CD4-positive, alpha-beta T cell treated with Interleukin-17A for 4 hours (primary cell): Measurements from ENCODE around the gene MAST3.
"Not testable (repeated sequence)": the region's sequence is repeated elsewhere in the genome, so short reads cannot be mapped to it uniquely, and the experiment has no call there.

Source experiments
- DNase-seq: peaks from one replicate; pipeline ENCODE4 v3.0.0-alpha.2; 2020; ENCODE audit warnings: mixed read lengths

The MAST3 gene

DNA sequence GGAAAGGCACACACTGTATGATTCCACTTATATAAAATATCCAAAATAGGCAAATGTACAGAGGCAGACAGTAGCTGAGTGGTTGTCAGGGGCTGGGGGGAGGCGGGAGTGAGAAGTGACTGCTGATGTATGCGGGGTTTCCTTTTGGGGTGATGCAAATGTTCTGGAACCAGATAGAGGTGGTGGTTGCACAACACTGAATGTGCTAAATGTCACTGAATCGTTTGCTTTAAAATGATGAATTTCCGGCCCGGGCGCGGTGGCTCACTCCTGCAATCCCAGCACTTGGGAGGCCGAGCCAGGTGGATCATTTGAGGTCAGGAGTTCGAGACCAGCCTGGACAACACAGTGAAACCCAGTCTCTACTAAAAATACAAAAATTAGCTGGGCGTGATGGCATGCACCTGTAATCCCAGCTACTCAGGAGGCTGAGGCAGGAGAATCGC is 8.5 kb upstream of the MAST3 start:
- DNase-seq, result peak; percentile 71

DNA sequence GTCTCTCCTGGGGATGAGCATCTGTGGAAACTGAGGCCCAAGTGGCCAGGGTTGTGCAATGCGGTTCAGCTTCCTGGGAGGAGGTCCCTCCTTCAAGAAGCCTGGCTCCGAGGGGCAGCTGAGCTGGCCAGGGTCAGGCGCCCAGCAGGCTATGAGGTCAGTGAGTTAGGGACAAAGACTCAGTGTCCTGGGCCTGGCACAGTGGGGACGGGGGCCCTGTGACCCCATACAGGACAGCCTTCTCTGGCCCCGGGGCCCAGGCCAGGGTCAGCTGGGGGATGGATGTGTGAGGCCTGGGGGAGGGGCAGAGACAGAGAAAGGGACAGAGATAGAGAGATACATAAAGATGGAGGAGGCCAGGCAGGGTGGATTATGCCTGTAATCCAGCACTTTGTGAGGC is 7.9 kb upstream of the MAST3 start:
- no peak for DNase-seq

DNA sequence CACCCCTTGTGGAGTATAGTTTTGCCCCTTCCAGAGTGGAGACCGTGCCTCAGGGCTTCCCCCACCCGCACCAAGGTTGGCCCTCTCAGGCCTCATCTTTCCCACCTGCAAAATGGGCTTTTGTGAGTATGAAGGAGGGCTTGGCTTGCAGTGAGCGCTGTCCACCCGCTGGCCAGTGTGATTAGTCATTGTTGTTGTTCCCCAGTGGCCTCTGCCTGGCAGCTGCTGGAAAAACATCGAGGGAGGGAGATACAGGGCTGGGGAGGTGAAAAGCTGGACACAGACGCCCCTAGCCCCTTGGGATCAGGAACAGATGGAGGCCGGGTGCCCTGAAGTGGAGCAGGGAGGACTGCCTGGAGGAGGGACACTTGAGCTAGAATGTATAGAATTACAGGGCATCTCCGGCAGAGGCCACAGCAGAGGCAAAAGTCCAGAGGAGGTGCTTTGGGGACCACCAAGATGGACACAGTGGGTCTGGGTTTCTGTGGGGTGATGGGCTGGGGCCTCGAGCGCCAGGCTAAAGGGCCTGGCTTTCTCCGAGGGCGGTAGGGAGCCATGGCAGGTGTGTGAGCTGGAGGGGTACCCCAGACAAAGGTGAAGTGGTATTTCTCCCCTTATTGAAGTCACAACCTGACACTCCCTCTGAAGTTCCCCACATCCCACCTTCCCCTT is 6.9 kb upstream of the MAST3 start:
- DNase-seq, result no peak

DNA sequence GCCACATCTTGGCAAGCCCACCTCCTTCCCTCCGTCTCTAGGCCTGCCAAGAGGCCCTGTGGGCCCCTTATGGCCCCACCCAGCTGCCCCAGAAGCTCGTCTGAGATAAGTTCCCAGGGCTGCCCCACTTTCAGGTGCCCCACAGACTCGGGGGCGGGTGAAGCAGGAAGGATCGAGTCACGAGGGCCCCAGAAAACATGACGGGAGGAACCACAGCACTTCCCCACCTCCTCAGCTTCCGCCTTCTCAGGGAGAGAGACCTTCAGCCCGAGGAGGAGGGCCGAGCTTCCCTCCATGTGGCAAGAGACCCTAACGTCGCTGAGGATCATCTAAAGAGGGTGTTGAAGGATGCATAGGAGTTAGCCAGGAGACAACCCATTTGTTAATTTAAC is 6.4 kb upstream of the MAST3 start:
- DNase-seq, result peak; percentile 88

DNA sequence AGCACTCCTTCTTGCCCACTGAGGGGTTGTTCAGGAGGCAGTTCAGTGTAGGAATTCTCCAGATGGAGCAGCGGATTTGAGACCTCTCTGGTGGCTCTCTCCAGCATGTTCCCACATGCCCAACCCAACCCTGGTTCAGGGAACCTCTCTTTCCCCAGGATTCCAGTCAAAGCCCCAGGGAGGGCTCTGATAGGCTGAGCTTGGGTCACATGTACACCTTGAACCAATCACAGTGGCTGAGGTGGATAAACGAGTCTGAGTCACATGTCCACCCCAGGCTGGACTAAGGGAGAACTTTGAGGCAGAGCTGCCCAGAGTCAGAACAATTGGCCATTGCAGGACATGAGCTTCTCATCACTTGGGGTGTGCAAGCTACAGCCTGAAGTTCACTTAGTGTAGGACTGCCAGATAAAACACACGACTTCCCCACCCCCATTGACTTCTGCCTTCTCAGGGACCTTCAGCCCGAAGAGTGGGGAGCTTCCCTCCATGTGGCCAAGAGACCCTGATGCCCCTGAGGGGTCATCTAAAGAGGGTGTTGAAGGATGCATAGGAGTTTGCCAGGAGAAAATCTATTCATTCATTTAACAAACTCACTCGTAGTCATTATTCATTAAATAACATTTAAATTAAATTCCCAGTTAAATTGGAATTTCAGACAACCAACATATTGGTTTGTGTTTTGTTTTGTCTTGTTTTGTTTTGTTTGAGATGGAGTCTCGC is 4.0 kb upstream of the MAST3 start:
- no peak for DNase-seq

DNA sequence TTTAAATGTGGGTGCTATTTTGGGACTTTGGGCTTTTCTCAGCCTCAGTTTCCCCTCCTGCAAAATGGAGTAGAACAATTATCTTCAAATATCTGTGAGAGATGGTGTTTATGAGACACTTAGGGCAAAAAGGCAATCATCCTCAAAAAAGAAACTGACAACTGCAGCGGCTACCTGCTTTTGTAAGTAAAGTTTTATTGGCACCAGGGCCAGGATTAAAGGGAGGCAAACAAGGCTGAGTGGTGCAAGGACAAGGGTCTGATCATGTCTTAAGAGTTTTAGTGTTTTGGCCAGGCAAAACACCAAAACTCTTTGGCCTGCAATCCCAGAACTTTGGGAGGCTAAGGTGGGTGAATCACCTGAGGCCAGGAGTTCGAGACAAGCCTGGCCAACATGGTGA is 1.3 kb upstream of the MAST3 start:
- DNase-seq, result no peak

DNA sequence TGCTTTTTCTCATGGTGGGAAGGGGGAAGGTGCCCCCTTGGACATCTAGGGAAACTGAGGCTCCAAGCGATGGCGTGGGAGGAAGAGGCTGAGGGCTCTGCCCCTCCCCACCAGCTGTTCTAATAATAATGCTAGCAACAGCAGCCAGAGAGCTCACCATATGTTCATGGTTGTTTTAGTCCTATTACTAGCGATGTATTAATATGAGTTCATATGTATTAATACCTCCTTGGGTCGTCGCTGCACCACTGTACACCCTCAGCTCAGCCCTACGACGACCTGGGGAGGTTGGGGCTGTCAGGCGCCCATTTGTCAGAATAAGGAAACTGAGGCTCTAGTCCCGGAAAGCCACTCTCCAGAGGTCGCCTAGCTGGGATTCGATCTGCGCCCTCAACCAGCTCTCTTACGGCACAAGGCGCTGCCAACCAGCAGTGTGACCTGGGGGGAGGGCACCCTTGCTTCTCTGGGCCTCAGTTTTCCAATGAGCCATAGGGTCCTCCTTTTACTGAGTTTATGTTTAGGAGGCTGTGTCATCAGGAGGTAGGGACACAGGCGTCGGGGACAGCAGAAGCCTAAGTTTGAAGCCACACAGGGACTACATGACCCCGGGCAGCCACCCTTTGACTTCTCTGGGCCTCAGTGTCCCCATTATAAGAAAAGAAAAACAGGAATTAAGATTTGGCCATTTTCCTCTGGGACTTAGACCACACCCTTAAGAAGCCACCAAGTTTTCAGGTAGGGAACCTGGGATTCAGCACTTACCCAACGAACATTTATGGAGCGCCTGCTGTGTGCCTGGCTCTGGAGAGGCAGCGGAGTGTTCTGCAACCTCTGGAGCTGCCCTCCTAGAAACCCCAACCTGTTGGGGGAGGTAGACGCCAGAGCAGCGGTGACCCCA is 664 bp downstream of the MAST3 start:
- no peak for DNase-seq

DNA sequence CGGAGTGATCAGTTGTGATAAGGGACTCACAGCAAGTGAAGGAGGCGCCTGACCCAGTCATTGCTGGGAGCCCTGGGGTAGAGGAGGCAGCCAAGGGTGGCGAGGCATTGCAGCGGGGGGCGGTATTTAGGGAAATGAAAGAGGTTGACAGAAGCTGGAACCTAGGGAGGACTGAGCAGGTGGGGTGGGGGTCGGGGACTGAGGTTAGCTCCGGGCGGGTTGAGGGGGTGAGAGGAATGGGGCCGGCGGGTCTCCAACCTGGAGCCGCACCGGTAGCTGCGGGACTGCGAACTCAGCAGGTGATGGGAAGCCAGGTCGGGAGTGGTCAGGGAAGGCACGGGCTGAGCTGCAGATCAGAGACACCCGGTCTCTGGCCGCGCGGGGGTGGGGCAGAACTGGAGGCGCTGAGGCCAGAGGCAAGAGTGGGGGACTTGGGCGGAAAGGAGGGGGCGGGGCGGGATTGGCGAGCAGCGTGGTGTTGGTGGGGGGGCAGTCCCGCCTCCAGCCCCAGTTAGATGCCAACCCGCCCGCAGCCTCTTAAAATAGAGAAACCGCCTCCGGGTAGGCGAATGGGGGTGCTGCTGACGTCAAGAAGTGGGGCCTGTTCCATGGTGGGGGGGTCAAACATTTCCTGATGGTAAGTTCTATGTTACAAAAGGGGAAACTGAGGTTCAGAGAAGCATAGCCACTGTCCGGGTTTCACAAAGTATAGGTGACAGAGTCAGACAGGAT is 1.5 kb downstream of the MAST3 start:
- peak; percentile 60 for DNase-seq

DNA sequence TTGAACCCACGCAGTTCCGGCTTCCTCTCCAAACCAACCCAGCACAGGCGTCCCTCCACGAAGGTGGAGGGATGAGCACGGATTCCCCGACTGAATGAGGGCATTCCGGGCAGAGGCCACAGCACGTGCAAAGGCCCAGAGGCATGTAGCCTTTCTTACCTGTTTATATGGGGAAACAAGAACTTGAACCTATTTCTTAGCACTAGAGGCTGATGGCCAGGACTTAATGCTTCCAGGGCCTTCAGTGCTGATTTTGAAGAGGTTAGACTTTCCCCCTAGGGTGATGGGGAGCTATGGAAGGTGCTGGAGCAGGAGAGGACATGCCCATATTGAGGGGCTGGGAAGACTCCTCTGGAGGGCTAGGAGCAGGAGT is 2.0 kb downstream of the MAST3 start:
- no peak for DNase-seq

DNA sequence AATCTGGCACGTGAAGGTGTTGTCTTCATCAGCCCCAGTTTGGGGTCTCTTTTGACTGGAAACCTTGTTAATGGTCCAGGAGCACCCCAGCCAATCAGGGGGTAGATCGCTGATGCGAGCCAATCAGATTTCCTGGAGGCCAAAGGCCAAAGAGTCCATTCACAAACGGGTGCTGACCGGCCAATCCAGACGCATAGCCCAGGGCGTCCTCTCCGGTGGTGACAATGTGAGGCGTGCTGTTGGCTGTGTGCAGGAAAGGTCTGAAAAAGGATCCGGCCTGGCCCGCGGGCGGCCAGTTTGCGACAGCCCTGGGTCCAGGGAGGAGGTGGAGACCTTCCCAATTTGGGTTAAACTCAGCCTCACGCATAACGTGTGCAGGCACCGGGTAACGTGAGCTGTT is 3.1 kb downstream of the MAST3 start:
- no peak for DNase-seq

DNA sequence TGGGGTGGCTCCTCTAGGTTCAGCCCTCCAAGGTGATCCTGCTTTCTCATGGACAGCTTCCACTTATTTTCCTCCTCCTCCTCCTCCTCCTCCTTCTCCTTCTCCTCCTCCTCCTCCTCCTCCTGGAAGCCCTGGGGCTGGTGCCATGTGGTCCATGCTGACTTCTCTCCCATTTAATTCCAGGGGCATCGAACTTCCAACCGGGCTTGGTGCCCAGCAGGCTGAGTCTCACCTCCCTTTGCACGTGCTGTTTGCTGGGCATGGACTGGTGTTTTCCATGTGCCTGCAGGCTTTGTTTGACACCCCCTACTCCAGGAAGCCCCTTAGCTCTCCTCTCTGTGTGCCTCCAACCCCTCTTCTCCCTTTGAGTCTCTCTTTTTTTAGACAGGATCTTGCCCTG is 3.7 kb downstream of the MAST3 start:
- no peak for DNase-seq

DNA sequence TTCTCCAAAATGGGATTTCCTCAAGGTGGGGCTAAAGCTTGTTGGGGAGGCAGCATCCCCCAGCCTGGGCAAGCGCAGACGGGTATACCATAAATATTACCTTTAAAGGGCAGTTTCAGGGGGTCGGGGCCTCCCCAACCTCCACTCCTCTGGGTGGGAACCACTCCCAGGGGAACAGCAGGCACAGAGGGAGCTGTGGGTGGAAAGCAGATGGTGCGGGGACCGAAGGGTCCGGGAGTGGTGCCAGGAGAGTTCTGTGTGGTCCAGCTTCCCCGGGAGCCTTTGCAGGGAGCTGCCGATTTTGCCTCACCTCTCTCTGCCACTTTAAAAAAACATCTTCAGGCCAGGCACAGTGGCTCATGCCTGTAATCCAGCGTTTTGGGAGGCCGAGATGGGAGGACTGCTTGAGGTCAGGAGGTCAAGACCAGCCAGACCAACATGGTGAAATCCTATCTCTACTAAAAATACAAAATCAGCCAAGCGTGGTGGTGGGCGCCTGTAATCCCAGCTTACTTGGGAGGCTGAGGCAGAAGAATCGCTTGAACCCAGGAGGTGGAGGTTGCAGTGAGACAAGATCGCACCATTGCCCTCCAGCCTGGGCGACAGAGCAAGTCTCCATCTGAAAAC is 5.5 kb downstream of the MAST3 start:
- no peak for DNase-seq

DNA sequence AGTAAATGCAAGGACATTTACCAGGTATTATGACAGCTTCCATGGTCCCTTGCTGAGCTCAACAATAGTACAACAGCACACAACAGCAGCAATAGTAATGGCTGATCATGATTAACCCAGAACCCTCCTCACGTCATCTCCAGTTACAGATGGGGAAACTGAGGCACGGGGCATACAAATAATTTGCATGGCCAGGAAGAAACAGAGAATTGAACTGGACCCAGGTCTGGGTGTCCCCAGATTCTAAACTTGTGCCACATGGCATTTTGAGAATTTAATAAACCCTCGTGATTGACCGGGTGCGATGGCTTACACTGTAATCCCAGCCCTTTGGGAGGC is 7.2 kb downstream of the MAST3 start:
- DNase-seq, result no peak

DNA sequence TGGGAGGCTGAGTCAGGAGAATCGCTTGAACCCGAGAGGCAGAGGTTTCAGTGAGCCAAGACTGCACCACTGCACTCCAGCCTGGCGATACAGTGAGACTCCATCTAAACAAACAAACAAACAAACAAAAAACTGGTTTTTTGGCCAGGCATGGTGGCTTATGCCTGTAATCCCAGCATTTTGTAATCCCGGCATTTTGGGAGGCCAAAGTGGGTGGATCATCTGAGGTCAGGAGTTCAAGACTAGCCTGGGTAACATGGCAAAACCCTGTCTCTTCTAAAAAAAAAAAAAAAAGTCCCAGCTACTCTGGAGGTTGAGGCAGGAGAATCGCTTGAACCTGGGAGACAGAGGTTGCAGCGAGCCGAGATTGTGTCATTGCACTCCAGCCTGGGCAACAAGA is 7.7 kb downstream of the MAST3 start:
- not testable (repeated sequence) for DNase-seq

DNA sequence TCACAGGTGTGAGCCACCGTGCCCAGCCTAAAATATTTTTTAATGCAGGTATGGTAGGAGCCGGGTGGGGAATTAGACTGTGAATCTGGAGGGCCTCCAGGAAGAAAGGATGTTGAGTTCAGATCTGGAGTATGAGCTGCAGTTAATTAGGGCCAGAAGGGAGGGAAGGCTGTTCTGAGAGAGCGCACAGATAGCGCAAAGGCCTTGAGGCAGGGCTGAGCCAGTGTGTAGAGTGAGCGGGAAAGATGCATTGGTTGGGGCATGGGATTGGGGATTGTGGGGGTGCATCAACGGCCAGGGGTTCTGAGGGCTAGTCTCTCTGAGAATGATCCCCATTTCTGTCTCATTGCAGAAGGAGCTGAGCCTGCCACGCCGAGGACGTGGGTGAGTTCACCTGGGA is 9.7 kb downstream of the MAST3 start:
- DNase-seq, result no peak

DNA sequence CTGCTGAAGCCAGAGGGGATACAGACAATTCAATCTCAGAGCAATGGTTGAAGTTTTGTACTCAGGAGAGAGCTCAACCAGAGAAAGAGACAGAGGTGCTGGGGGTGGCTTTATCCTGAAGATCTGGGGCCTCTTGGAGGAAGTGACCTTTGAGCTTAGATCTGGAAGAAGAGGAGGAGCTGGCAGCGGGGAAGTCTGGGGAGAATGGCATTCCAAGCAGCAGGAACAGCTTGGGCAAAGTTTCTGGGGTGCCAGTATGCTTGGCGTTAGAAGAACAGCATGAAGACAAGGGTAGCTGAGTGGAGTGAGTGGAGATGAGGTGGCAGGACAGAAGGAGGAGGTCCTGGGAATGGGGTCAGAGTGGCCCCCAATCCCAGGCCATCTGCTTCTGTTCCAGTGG is 11.3 kb downstream of the MAST3 start:
- no peak for DNase-seq

DNA sequence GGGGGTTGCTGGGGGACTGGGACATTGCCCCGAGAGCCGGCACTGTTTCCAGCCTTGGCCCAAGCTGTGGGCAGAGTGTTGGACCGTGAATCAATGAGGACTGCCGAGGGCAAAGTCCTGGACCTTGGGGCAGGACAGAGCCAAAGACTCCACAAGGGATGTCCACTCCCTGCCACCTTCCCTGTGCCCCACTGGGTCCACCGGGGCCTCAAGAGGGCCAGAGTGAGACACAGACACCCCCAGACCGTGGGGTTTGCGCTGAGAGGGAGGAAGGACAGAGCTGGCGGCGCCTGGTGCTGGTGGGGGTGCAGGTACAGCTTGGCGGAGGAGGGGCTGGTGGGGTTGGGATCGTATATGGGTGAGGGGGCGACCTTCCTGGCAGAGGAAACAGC is 11.8 kb downstream of the MAST3 start:
- no peak for DNase-seq

DNA sequence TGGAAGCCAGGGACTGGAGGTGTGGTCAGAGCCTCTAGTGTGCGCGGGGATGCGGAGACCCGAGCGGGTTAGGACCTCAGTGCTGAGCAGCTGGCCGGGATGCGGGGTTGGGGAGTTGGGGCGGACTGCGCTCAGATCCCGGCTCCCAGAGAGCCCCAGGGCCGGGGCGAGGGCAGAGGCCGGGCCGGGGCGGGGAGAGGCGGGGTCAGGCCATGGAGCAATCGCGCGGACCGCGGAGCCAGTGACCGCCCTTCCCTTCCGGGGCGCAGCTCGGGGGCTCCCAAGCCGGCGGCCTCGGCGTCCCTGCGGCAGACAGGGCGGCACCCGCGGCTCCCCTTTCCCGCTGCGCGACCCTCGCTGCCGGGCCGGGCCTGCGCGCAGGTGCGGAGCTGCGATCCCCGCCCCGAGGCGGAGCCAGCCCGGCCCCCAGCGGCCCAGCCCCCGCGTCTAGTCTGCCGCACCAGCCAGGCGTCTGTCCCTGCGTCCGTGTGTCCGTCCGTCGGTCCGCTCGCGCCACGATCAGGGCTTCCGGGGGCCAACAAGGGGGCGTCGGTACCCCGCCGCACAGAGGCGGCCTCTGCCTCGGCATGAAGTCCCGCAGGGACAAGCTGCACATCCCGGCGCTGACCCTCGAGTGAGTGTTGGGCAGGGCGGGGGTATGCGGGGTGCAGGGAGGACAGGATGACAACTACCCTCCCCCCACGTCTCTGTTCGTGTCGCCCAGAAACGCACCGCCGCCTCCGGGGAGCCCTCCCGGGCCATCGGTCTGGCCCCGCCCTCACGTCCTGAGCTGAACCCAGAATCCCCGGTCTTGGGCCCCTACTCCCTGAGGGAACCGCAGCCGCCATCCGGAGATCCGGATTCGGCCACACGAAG is 12.4 kb downstream of the MAST3 start:
- DNase-seq, result peak; percentile 73

DNA sequence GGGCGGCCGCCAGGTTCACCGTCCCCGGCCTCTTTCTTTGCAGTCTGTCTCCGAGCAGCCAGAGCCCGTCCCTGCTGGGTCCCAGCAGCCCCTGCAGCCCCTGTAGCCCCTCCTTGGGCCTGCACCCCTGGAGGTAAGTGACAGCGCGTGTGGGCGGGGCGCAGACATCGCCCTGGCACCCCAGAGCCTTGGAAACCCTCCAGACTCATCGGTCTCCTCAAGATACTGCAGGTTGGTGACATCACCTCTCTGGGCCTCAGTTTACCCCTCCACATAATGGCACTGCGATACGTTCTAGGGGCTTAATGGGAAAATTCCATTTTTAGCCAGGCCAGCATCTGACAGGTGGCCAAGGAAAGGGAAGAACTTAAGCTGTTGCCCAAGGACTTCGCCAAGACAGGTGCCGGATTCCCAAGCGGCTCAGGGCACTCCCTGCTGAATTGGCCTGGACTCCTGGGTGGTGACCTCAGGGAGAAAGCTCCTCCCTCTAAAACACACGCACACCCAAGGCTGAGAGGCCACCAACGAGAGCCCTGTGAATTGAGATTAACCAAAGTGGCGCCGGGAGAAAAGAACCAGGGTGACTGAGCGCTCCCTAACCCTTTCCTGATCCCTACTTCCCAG is 13.1 kb downstream of the MAST3 start:
- no peak for DNase-seq

DNA sequence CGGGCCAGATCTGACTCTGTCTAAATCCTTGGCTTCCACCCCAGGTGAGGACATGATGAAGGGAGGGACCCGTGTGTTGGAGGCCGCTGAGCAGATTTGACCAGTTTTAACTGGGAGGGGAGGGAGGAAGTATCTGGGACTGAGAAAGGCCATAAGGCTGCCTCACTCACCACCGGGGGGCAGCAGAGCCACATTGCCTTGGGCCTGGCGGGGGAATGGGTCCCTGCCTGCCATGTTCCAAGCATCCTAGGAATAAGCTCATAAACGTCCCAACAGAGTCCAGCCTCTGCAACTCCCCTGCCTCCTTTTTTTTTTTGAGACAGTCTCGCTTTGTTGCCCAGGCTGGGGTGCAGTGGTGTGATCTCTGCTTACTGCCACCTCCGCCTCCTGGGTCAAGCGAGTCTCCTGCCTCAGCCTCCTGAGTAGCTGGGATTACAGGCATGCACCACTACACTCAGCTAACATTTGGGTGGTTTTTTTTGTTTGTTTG is 15.5 kb downstream of the MAST3 start:
- DNase-seq, result peak; percentile 90

DNA sequence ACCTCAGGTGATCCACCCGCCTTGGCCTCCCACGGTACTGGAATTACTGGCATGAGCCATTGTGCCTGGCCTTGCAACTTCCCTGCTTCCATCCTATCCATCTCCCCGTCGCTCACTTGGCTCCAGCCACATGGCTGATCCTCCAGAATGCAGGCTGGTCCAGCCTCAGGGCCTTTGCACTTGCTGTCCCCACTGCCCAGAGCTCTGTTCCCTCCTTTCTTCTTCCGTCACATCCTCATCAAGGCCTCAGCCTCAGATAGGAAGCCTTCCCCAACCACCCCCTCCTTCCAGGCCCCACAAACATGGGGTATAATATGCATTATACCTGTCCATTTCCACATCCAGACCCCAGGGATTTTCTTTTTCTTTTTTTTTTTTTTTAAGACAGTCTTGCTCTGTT is 16.2 kb downstream of the MAST3 start:
- no peak for DNase-seq
